ENCODE data around the gene CSGALNACT2. TPM values are rescaled to one million over a fixed set of nuclear protein-coding genes. Genes with fewer than 3 reads are reported as not detected.

CSGALNACT2 gene
- 37.5 TPM for polyA plus RNA-seq (2013)

GRCh38 chr10:43138021-43138756, at the start of gene CSGALNACT2:
CSGALNACT2 (plus strand) TSS chr10:43138445; CDS start chr10:43155150, 16,705 bp downstream.
- H3K4me3 ChIP-seq (ENCODE audit: control insufficient read depth in 1 of 7, extremely low read depth in 1 of 7, insufficient read depth in 4 of 7, low read depth in 2 of 7, low read length in 6 of 7), result peak within 1 kb of the TSS; percentile 78 to 96 (median 90)
- no peaks in the 10 kb centered on the region for H3K36me3 ChIP-seq (ENCODE audit: control insufficient read depth in 4 of 4, insufficient read depth in 4 of 4, low read length in 3 of 4)
- ChIA-PET POLR2A (interaction anchor here (0.7 to 3.4 kb wide), 8 partner anchors 9 to 357 kb away, joined by 3 to 26 read pairs (median 4); no protein-coding TSS in a partner anchor), CTCF (interaction anchor here (1.0 to 4.5 kb wide), 6 partner anchors 8 to 72 kb away, joined by 3 to 31 read pairs (median 4); no protein-coding TSS in a partner anchor)
- no peaks in the 10 kb centered on the region for H3K27me3 ChIP-seq (replicated peaks in 2 of 5; ENCODE audit: control insufficient read depth in 4 of 5, insufficient read depth in 5 of 5, low read length in 4 of 5)
- H3K27ac ChIP-seq (ENCODE audit: insufficient read depth in 1 of 2, low read depth in 1 of 2, low read length in 2 of 2, poor library complexity in 1 of 2, severe bottlenecking in 2 of 2), result peak within 1 kb of the TSS; percentile 83 to 87
- no peaks in the 10 kb centered on the region for H3K9me3 ChIP-seq (ENCODE audit: control extremely low read depth in 1 of 5, control insufficient read depth in 4 of 5, insufficient read depth in 2 of 5, low read depth in 1 of 5, low read length in 4 of 5)
- peaks cover 19 to 67% (median 43%) of the 10 kb centered on the region in 4 experiments for H3K4me1 ChIP-seq (ENCODE audit: control extremely low read depth in 1 of 4, control insufficient read depth in 4 of 4, insufficient read depth in 4 of 4, low read length in 3 of 4)
- 0% methylated on average over 86 of the region's 93 CpGs for WGBS (ENCODE audit: insufficient coverage)
- peak; percentile 87 to 97 (median 95) for DNase-seq

- H3K9me3 ChIP-seq (ENCODE audit: control extremely low read depth in 1 of 5, control insufficient read depth in 4 of 5, insufficient read depth in 2 of 5, low read depth in 1 of 5, low read length in 4 of 5), result no peaks in the 10 kb centered on the region
- peaks cover 0 to 24% (median 18%) of the 10 kb centered on the region in 4 experiments for H3K4me1 ChIP-seq (ENCODE audit: control extremely low read depth in 1 of 4, control insufficient read depth in 4 of 4, insufficient read depth in 4 of 4, low read length in 3 of 4)
- WGBS (ENCODE audit: insufficient coverage), result 97% methylated on average over 10 of the region's 10 CpGs
- DNase-seq, result no peak
- no peaks in the 10 kb centered on the region for H3K27me3 ChIP-seq (replicated peaks in 2 of 5; ENCODE audit: control insufficient read depth in 4 of 5, insufficient read depth in 5 of 5, low read length in 4 of 5)
- H3K4me3 ChIP-seq (ENCODE audit: control insufficient read depth in 1 of 7, extremely low read depth in 1 of 7, insufficient read depth in 4 of 7, low read depth in 2 of 7, low read length in 6 of 7), result no peak overlapping the region
- POLR2A ChIA-PET, result no interaction called here
- no peak overlapping the region for H3K27ac ChIP-seq (ENCODE audit: insufficient read depth in 1 of 2, low read depth in 1 of 2, low read length in 2 of 2, poor library complexity in 1 of 2, severe bottlenecking in 2 of 2)
- no peaks in the 10 kb centered on the region for H3K36me3 ChIP-seq (ENCODE audit: control insufficient read depth in 4 of 4, insufficient read depth in 4 of 4, low read length in 3 of 4)
- CTCF ChIA-PET, result interaction anchor here (1.1 kb wide), 2 partner anchors 43 to 225 kb away, joined by 3 read pairs; no protein-coding TSS in a partner anchor
These were observed 48.7 kb upstream of the CSGALNACT2 start for GRCh38 chr10:43089519-43089918.

DNA sequence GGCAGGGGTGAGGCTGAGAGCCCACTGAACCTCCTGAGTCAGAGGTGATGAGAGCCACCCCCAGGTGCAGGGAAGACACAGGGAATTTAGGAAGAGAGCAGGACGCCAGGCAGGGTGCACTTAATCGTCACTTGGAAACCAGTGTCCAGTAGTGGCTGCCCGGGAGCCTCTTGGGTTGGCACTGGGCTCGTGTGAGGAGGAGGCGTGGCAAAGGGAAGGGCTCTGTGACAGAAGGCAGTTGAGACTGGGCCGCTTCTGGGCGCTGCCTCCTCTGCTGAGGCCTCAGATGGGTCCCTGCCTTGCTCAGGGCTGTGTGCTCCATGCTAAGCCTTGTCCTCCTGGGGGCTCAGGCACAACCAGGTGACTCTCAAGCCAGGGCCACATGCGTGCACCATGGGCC, 48.1 kb upstream of the CSGALNACT2 start:
- POLR2A ChIA-PET, result no interaction called here

GRCh38 chr10:43090664-43091063, 47.6 kb upstream of the CSGALNACT2 start:
- Histone ChIP-seq H3K27me3 (replicated peaks in 2 of 5; ENCODE audit: control insufficient read depth in 4 of 5, insufficient read depth in 5 of 5, low read length in 4 of 5) (no peaks in the 10 kb centered on the region), H3K27ac (ENCODE audit: insufficient read depth in 1 of 2, low read depth in 1 of 2, low read length in 2 of 2, poor library complexity in 1 of 2, severe bottlenecking in 2 of 2) (no peak overlapping the region), H3K36me3 (ENCODE audit: control insufficient read depth in 4 of 4, insufficient read depth in 4 of 4, low read length in 3 of 4) (no peaks in the 10 kb centered on the region), H3K4me1 (ENCODE audit: control extremely low read depth in 1 of 4, control insufficient read depth in 4 of 4, insufficient read depth in 4 of 4, low read length in 3 of 4) (peaks cover 0 to 19% (median 15%) of the 10 kb centered on the region in 4 experiments), H3K4me3 (ENCODE audit: control insufficient read depth in 1 of 7, extremely low read depth in 1 of 7, insufficient read depth in 4 of 7, low read depth in 2 of 7, low read length in 6 of 7) (no peak overlapping the region), H3K9me3 (ENCODE audit: control extremely low read depth in 1 of 5, control insufficient read depth in 4 of 5, insufficient read depth in 2 of 5, low read depth in 1 of 5, low read length in 4 of 5) (no peaks in the 10 kb centered on the region)
- no peak for DNase-seq
- ChIA-PET CTCF (interaction anchor here (3.7 to 6.6 kb wide), 2 partner anchors 12 to 226 kb away, joined by 23 to 39 read pairs; no protein-coding TSS in a partner anchor), POLR2A (no interaction called here)
- WGBS (ENCODE audit: insufficient coverage), result 96% methylated on average over 10 of the region's 10 CpGs

More for the DNA sequence above, 48.1 kb upstream of the CSGALNACT2 start:
- H3K4me3 ChIP-seq (ENCODE audit: control insufficient read depth in 1 of 7, extremely low read depth in 1 of 7, insufficient read depth in 4 of 7, low read depth in 2 of 7, low read length in 6 of 7), result no peak overlapping the region
- 100% methylated on average over 4 of the region's 8 CpGs for WGBS (ENCODE audit: insufficient coverage)
- no peaks in the 10 kb centered on the region for H3K27me3 ChIP-seq (replicated peaks in 2 of 5; ENCODE audit: control insufficient read depth in 4 of 5, insufficient read depth in 5 of 5, low read length in 4 of 5)
- no peaks in the 10 kb centered on the region for H3K36me3 ChIP-seq (ENCODE audit: control insufficient read depth in 4 of 4, insufficient read depth in 4 of 4, low read length in 3 of 4)
- DNase-seq, result no peak
- peaks cover 0 to 19% (median 15%) of the 10 kb centered on the region in 4 experiments for H3K4me1 ChIP-seq (ENCODE audit: control extremely low read depth in 1 of 4, control insufficient read depth in 4 of 4, insufficient read depth in 4 of 4, low read length in 3 of 4)
- CTCF ChIA-PET, result interaction anchor here (1.1 to 6.6 kb wide), 2 partner anchors 11 to 42 kb away, joined by 3 to 39 read pairs; no protein-coding TSS in a partner anchor
- H3K27ac ChIP-seq (ENCODE audit: insufficient read depth in 1 of 2, low read depth in 1 of 2, low read length in 2 of 2, poor library complexity in 1 of 2, severe bottlenecking in 2 of 2), result no peak overlapping the region
- no peaks in the 10 kb centered on the region for H3K9me3 ChIP-seq (ENCODE audit: control extremely low read depth in 1 of 5, control insufficient read depth in 4 of 5, insufficient read depth in 2 of 5, low read depth in 1 of 5, low read length in 4 of 5)

DNA sequence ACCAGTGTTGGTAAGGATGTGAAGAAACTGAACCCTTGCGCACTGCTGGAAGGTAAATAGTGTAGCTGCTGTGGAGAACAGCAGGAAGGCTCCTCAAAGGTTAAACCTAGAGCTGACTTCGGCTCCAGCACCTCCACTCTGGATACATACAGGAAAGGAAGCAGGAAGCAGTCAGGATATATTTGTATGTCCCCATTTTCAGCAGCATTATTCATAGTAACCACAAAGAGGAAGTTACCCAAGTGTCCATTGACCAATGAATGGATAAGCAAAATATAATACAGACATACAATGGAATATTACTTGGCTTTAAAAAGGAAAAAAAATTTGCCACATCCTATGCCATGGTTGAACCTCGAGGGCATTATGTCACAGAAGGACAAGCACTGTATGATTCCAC, 46.4 kb upstream of the CSGALNACT2 start:
- H3K9me3 ChIP-seq (ENCODE audit: control extremely low read depth in 1 of 5, control insufficient read depth in 4 of 5, insufficient read depth in 2 of 5, low read depth in 1 of 5, low read length in 4 of 5), result no peaks in the 10 kb centered on the region
- no peaks in the 10 kb centered on the region for H3K36me3 ChIP-seq (ENCODE audit: control insufficient read depth in 4 of 4, insufficient read depth in 4 of 4, low read length in 3 of 4)
- ChIA-PET POLR2A (no interaction called here), CTCF (interaction anchor here (1.0 to 6.6 kb wide), 6 partner anchors 8 to 227 kb away, joined by 3 to 39 read pairs (median 14); partner anchors contain the start of gene RET)
- 67% methylated on average over 1 of the region's 3 CpGs for WGBS (ENCODE audit: insufficient coverage)
- H3K4me1 ChIP-seq (ENCODE audit: control extremely low read depth in 1 of 4, control insufficient read depth in 4 of 4, insufficient read depth in 4 of 4, low read length in 3 of 4), result peaks cover 0 to 19% (median 15%) of the 10 kb centered on the region in 4 experiments
- H3K27ac ChIP-seq (ENCODE audit: insufficient read depth in 1 of 2, low read depth in 1 of 2, low read length in 2 of 2, poor library complexity in 1 of 2, severe bottlenecking in 2 of 2), result no peak overlapping the region
- H3K27me3 ChIP-seq (replicated peaks in 2 of 5; ENCODE audit: control insufficient read depth in 4 of 5, insufficient read depth in 5 of 5, low read length in 4 of 5), result no peaks in the 10 kb centered on the region
- peak in 2 of 3 donors; percentile 55 to 64 for DNase-seq
- H3K4me3 ChIP-seq (ENCODE audit: control insufficient read depth in 1 of 7, extremely low read depth in 1 of 7, insufficient read depth in 4 of 7, low read depth in 2 of 7, low read length in 6 of 7), result no peak overlapping the region

DNA sequence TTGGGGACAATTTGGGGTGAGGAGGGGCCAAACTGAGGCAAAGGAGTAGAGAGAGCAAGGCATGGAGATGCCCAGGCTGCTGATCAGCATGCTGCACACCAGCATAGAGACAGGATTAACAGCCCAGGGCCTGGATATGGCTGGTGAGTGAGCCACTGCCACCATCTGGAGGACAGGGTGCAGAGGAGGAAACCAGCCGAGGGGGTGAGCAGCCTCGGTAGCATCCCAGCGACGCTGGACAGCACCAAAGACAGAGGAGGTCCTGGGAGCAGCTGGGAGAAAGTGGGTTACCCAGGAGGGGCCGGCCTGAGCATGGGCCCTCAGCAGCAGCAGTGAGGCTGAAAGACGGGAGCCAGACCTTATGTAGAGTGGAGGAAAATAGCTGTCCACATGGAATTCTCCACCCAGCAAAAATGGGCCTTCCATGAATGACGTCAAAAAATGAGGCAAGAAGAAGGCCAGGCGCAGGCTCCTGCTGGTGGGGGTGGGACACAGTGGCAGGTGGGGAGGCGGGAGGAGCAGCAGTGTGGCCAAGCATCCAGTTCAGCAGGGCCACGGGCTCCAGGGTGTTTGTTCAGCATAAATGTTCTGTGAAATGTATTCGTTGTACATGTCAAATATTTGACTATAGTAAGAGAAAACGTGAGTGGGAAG, 44.7 kb upstream of the CSGALNACT2 start:
- Histone ChIP-seq H3K9me3 (ENCODE audit: control extremely low read depth in 1 of 5, control insufficient read depth in 4 of 5, insufficient read depth in 2 of 5, low read depth in 1 of 5, low read length in 4 of 5) (no peaks in the 10 kb centered on the region), H3K36me3 (ENCODE audit: control insufficient read depth in 4 of 4, insufficient read depth in 4 of 4, low read length in 3 of 4) (no peaks in the 10 kb centered on the region), H3K4me1 (ENCODE audit: control extremely low read depth in 1 of 4, control insufficient read depth in 4 of 4, insufficient read depth in 4 of 4, low read length in 3 of 4) (peaks cover 0 to 19% (median 15%) of the 10 kb centered on the region in 4 experiments), H3K4me3 (ENCODE audit: control insufficient read depth in 1 of 7, extremely low read depth in 1 of 7, insufficient read depth in 4 of 7, low read depth in 2 of 7, low read length in 6 of 7) (no peak overlapping the region), H3K27me3 (replicated peaks in 2 of 5; ENCODE audit: control insufficient read depth in 4 of 5, insufficient read depth in 5 of 5, low read length in 4 of 5) (no peaks in the 10 kb centered on the region), H3K27ac (ENCODE audit: insufficient read depth in 1 of 2, low read depth in 1 of 2, low read length in 2 of 2, poor library complexity in 1 of 2, severe bottlenecking in 2 of 2) (no peak overlapping the region)
- peak; percentile 52 to 76 (median 74) for DNase-seq
- 41% methylated on average over 9 of the region's 12 CpGs for WGBS (ENCODE audit: insufficient coverage)
- ChIA-PET POLR2A (no interaction called here), CTCF (interaction anchor here (1.2 to 6.6 kb wide), 12 partner anchors 8 to 228 kb away, joined by 3 to 39 read pairs (median 7); partner anchors contain the start of gene RET)

Measured in common myeloid progenitor, CD34-positive (primary cell).